Stimulated activated naive B cell treated with anti-CD40 and anti-IgM and Interleukin-4, amounts not matched to agents 10 μg/mL and 1 μg/mL and 100 μg/mL, for 72 hours (primary cell): ENCODE data around the gene FFAR3.
A peak's percentile ranks its signal among the peaks of the same experiment; 100 is the strongest.

ENCODE experiments used
- ATAC-seq, 2 donors: fragments of 150-1000 bp; cut with Tn5 transposase; replicated peaks; 2 replicates each; pipeline ENCODE4 v1.10.0; 2021; ENCODE audit warnings: moderate library complexity in 1 of 2
- DNase-seq: peaks from one replicate; pipeline ENCODE4 v3.0.0; 2021
- H3K27ac Mint-ChIP-seq: one replicate; pipeline ENCODE4 v1.8.0; 2022; ENCODE audit warnings: mild to moderate bottlenecking, mixed read lengths
- H3K27me3 Mint-ChIP-seq, 2 donors: one replicate each; pipeline ENCODE4 v1.8.0; 2022; ENCODE audit warnings: mixed read lengths in 2 of 2
- H3K36me3 Mint-ChIP-seq, 2 donors: one replicate each; pipeline ENCODE4 v1.8.0; 2022; ENCODE audit warnings: mixed read lengths in 2 of 2, mild to moderate bottlenecking in 1 of 2
- H3K4me1 Mint-ChIP-seq, 2 donors: one replicate each; pipeline ENCODE4 v1.8.0; 2022; ENCODE audit warnings: mixed read lengths in 2 of 2, mild to moderate bottlenecking in 1 of 2
- H3K4me3 Mint-ChIP-seq, 2 donors: one replicate each; pipeline ENCODE4 v1.8.0; 2022; ENCODE audit warnings: mild to moderate bottlenecking in 2 of 2, mixed read lengths in 2 of 2, moderate library complexity in 1 of 2
- H3K9me3 Mint-ChIP-seq, 2 donors: one replicate each; pipeline ENCODE4 v1.8.0; 2022; ENCODE audit warnings: mixed read lengths in 2 of 2, mild to moderate bottlenecking in 1 of 2

The FFAR3 gene

GRCh38 chr19:35337097-35337983 lies 20.9 kb upstream of the FFAR3 start:
- ATAC-seq, result peak; percentile 44 to 71
- Mint-ChIP-seq H3K4me3 (peak overlapping the region; percentile 54 to 58), H3K27ac (peak overlapping the region; percentile 98), H3K36me3 (peaks cover 56 to 81% of the 10 kb centered on the region in 2 donors), H3K4me1 (peaks cover 66 to 85% of the 10 kb centered on the region in 2 donors), H3K27me3 (no peaks in the 10 kb centered on the region), H3K9me3 (peaks cover 0 to 4% of the 10 kb centered on the region in 2 donors)
- DNase-seq, result no peak

GRCh38 chr19:35337984-35338296 lies 20.3 kb upstream of the FFAR3 start:
- peak overlapping the region; percentile 98 for H3K27ac Mint-ChIP-seq
- peaks cover 61 to 81% of the 10 kb centered on the region in 2 donors for H3K36me3 Mint-ChIP-seq
- ATAC-seq, result no peak
- no peak for DNase-seq
- H3K4me1 Mint-ChIP-seq, result peaks cover 63 to 85% of the 10 kb centered on the region in 2 donors
- H3K4me3 Mint-ChIP-seq, result peak overlapping the region in 1 of 2 donors; percentile 54
- H3K27me3 Mint-ChIP-seq, result no peaks in the 10 kb centered on the region
- H3K9me3 Mint-ChIP-seq, result peaks cover 0 to 4% of the 10 kb centered on the region in 2 donors

DNA sequence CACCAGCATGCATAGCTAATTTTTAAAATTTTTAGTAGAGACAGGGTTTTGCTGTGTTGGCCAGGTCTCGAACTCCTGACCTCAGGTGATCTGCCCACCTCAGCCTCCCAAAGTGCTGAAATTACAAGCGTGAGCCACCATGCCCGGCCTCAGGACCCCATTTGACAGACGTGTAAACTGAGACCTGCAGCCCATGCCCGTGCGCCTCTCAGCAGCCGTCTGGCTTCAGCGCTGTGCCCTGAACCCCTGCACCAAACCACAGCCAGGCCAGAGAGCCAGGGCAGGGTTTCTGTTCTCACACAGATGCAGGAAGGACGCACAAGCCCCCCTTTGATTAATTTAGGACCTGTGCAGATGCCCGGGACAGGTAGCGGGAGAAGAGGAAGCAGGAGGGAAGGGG lies 17.8 kb upstream of the FFAR3 start:
- Mint-ChIP-seq H3K27ac (peak overlapping the region; percentile 47), H3K4me3 (no peak overlapping the region), H3K4me1 (peaks cover 59 to 85% of the 10 kb centered on the region in 2 donors), H3K9me3 (no peaks in the 10 kb centered on the region), H3K36me3 (peaks cover 57 to 80% of the 10 kb centered on the region in 2 donors), H3K27me3 (no peaks in the 10 kb centered on the region)
- DNase-seq, result no peak
- ATAC-seq, result no peak

DNA sequence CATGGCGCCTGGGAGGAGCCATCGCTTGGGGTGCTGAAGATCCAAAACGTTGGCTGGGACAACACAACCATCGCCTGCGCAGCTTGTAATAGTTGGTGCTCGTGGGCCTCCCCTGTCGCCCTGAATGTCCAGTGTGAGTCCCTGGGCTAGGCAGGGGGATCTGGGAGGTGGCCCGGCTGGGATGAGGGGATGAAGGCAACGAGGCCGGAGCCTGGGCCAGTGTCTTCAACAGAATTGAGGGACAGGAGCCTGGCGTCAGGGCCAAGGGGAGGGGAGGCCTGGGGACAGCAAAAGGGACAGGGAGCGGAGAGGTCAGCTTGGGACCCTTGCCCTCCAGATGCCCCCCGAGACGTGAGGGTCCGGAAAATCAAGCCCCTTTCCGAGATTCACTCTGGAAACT lies 17.3 kb upstream of the FFAR3 start:
- DNase-seq (no peak), ATAC-seq (no peak)
- H3K4me1 Mint-ChIP-seq, result peaks cover 60 to 85% of the 10 kb centered on the region in 2 donors
- no peaks in the 10 kb centered on the region for H3K27me3 Mint-ChIP-seq
- H3K36me3 Mint-ChIP-seq, result peaks cover 58 to 80% of the 10 kb centered on the region in 2 donors
- H3K27ac Mint-ChIP-seq, result peak overlapping the region; percentile 77
- no peak overlapping the region for H3K4me3 Mint-ChIP-seq
- no peaks in the 10 kb centered on the region for H3K9me3 Mint-ChIP-seq

- Mint-ChIP-seq H3K4me1 (peaks cover 60 to 85% of the 10 kb centered on the region in 2 donors), H3K27me3 (no peaks in the 10 kb centered on the region), H3K4me3 (no peak overlapping the region), H3K36me3 (peaks cover 58 to 80% of the 10 kb centered on the region in 2 donors), H3K27ac (peak overlapping the region; percentile 81), H3K9me3 (no peaks in the 10 kb centered on the region)
- ATAC-seq (no peak), DNase-seq (no peak)
Observed at GRCh38 chr19:35341565-35342225, 16.6 kb upstream of the FFAR3 start.

- Mint-ChIP-seq H3K4me3 (no peak overlapping the region), H3K4me1 (peaks cover 61 to 85% of the 10 kb centered on the region in 2 donors), H3K27ac (peak overlapping the region; percentile 81), H3K36me3 (peaks cover 55 to 80% of the 10 kb centered on the region in 2 donors), H3K27me3 (no peaks in the 10 kb centered on the region), H3K9me3 (no peaks in the 10 kb centered on the region)
- no peak for DNase-seq
- ATAC-seq, result no peak
Observed at GRCh38 chr19:35342430-35342829, 15.8 kb upstream of the FFAR3 start.

DNA sequence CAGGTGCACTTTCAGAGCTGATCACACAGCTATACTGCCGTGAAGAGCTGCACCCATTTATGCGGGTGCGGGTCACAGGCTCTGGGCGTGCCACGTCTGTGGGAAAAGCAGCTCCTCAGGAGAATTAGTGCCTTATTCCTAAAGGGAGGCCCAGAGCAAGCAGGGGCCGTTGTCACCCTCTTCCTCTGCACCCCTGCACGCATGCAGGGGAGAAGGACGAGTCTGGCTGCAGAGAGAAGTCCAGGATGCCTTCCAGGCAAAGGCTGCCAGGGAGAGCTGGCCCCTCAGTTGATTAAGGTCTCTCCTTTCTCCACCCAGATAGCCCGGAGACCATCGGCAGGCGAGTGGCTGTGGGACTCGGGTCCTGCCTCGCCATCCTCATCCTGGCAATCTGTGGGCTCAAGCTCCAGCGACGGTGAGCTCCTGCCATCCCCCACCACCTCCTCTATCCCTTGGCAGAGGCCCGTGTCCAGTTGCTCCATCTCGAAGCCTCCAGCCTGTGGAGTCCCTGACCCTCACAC lies 13.7 kb upstream of the FFAR3 start:
- peaks cover 68 to 98% of the 10 kb centered on the region in 2 donors for H3K4me1 Mint-ChIP-seq
- peak overlapping the region in 1 of 2 donors; percentile 37 for H3K4me3 Mint-ChIP-seq
- H3K36me3 Mint-ChIP-seq, result peaks cover 47 to 88% of the 10 kb centered on the region in 2 donors

GRCh38 chr19:35345671-35346111 lies 12.6 kb upstream of the FFAR3 start:
- Mint-ChIP-seq H3K27me3 (no peaks in the 10 kb centered on the region), H3K27ac (peak overlapping the region; percentile 99), H3K4me3 (peak overlapping the region; percentile 68 to 69), H3K9me3 (no peaks in the 10 kb centered on the region), H3K36me3 (peaks cover 45 to 83% of the 10 kb centered on the region in 2 donors), H3K4me1 (peaks cover 77 to 100% of the 10 kb centered on the region in 2 donors)
- DNase-seq (no peak), ATAC-seq (no peak)

More for the DNA sequence above, 13.7 kb upstream of the FFAR3 start:
- no peak for ATAC-seq
- Mint-ChIP-seq H3K27me3 (no peaks in the 10 kb centered on the region), H3K27ac (peak overlapping the region; percentile 99), H3K9me3 (no peaks in the 10 kb centered on the region)
- no peak for DNase-seq

DNA sequence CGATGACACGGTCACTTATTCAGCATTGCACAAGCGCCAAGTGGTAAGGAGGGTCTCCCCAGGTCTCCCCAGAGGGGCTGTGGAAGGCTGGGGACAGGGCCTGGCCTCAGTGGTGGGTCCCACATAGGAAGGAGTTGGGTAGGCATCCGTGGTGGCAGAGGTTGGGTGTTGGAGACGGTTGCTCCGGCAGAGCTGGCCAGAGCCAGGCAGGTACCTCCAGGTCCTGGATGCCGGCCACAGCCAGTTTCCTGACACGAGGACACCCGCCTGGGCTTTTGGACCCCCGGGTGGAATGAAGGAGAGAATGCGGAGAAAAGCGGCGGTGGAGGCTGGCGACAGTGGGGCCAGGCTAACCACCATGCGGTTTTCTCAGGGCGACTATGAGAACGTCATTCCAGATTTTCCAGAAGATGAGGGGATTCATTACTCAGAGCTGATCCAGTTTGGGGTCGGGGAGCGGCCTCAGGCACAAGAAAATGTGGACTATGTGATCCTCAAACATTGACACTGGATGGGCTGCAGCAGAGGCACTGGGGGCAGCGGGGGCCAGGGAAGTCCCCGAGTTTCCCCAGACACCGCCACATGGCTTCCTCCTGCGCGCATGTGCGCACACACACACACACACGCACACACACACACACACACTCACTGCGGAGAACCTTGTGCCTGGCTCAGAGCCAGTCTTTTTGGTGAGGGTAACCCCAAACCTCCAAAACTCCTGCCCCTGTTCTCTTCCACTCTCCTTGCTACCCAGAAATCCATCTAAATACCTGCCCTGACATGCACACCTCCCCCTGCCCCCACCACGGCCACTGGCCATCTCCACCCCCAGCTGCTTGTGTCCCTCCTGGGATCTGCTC lies 11.8 kb upstream of the FFAR3 start:
- Mint-ChIP-seq H3K36me3 (peaks cover 41 to 78% of the 10 kb centered on the region in 2 donors), H3K27ac (peak overlapping the region; percentile 99), H3K4me3 (peak overlapping the region; percentile 68 to 69), H3K9me3 (no peaks in the 10 kb centered on the region), H3K27me3 (no peaks in the 10 kb centered on the region), H3K4me1 (peaks cover 79 to 100% of the 10 kb centered on the region in 2 donors)
- DNase-seq (peak; percentile 83), ATAC-seq (peak; percentile 41 to 44)

- peak; percentile 83 for DNase-seq
- Mint-ChIP-seq H3K36me3 (peaks cover 35 to 68% of the 10 kb centered on the region in 2 donors), H3K4me1 (peaks cover 69 to 100% of the 10 kb centered on the region in 2 donors), H3K27me3 (no peaks in the 10 kb centered on the region), H3K4me3 (peak within 1 kb of the TSS; percentile 68 to 69), H3K9me3 (no peaks in the 10 kb centered on the region), H3K27ac (peak within 1 kb of the TSS; percentile 99)
- peak; percentile 79 to 83 for ATAC-seq
Observed at GRCh38 chr19:35347171-35347929, 10.9 kb upstream of the FFAR3 start, which contains the start of gene FFAR1. FFAR1 (plus strand) TSS chr19:35347902; CDS start chr19:35351552, 3,650 bp downstream.

DNA sequence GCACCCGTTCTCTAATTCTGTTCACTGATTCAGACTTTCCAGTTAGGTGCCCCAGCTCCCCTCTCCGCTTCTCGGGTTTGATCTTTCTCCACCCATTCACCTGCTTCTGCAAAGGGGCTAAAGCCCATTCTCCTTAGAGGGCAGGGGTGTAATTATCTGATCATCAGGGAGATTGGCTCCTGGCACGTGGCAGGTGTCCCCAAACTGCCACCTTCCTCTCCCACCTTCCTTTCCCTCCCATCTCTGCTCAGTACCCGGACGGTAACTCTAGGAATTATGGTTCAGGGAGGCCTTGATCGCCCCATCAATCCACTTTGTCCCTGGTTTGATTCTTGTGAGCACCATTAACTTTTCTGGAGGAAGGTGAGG lies 10.3 kb upstream of the FFAR3 start:
- H3K4me1 Mint-ChIP-seq, result peaks cover 71 to 100% of the 10 kb centered on the region in 2 donors
- peak overlapping the region in 1 of 2 donors; percentile 2 for H3K4me3 Mint-ChIP-seq
- H3K27me3 Mint-ChIP-seq, result no peaks in the 10 kb centered on the region
- H3K36me3 Mint-ChIP-seq, result peaks cover 30 to 63% of the 10 kb centered on the region in 2 donors
- no peak for DNase-seq
- H3K9me3 Mint-ChIP-seq, result no peaks in the 10 kb centered on the region
- peak overlapping the region; percentile 99 for H3K27ac Mint-ChIP-seq
- ATAC-seq, result no peak

DNA sequence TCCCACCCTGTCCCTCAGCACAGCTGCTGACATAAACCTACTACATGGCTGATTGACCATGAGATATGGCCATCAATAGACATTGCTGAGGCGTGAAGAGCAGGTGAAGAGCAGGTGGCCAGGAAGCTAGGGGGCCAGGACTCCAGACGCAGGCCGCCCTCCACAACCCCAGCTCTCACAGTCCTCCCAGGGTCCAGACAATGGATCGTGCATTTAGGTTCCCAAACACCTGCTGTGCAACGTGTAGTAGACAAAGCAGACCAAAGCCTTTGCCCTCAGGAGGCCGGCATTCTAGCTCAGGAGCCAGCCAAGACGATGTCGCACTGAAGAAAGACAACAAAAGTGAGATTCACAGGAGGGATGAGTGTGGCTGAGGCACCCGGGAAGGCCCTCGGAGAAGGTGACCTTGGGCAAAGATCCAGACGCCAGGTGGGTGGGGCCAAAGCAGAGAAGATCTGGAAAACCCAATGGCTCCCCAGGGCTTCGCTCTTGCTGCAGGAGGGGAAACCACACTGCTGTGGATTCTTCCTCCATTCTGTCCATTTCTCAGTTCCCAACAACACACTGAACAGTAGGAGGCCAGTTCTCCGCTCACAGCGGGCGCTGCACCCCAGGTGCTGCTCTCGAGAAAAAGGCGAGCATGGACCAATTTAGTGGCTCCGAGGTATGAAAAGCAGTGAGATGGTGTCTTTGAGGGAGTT lies 9.2 kb upstream of the FFAR3 start:
- Mint-ChIP-seq H3K27me3 (no peaks in the 10 kb centered on the region), H3K9me3 (no peaks in the 10 kb centered on the region), H3K27ac (peak overlapping the region; percentile 88), H3K4me3 (peak overlapping the region; percentile 25 to 54), H3K36me3 (peaks cover 23 to 52% of the 10 kb centered on the region in 2 donors), H3K4me1 (peaks cover 68 to 91% of the 10 kb centered on the region in 2 donors)
- DNase-seq (no peak), ATAC-seq (no peak)
